GM12874 (cell line): Measurements from ENCODE around the gene GALNT7.

Experiments
- CTCF ChIP-seq: IDR thresholded peaks from 2 replicates; pipeline ENCODE4 v1.5.1; 2011; ENCODE audit warnings: low read depth, mild to moderate bottlenecking, control low read depth, low read length, moderate library complexity; ENCODE audit not compliant: insufficient read depth

Gene GALNT7

DNA sequence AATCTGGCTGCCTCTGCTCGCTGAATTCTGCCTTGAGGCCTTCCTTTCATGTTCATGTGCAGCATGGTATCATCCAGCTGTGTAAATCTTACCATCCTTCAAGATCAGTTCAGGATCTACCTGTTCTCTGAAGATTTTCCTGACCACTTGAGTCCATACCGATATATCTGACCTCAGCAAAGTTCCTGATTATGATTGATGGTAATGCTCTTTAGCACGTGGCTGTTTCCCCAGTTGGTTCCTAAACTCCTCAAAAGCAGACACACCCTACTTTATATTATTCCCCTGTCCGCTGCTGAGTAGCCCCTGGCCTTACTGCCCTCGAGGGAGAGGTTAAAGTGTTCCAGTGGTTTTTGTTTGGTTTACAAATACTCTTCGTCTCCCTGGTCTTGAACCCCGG is 20.0 kb downstream of the GALNT7 start:
- no peak for TF ChIP-seq CTCF

DNA sequence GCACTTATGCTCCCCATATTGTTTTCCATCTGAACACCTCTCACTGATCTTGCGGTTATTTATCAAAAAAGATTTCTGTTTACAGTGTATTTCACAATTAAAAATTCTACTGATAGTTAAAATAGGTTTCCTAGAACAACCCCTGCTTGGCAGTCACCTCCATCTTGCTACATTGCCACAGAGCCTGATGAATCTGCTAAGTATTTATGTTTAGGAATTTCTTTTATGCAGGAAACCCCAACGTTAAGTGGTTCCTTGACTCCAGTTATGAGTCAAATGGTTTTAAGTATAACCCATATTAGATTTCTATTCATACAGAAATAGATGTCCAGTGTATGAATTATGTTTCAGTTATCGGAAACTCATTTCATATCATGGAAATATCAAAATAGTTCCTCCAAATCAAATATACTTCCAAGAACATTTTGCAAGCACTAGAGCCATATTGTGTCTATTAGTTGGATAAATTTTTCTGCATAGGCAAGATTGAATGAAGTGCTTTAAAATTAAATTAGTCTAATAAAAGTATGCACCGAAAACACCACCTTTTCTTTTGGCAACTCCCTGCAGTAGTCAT is 20.6 kb downstream of the GALNT7 start:
- TF ChIP-seq CTCF, result no peak

GRCh38 chr4:173191623-173192041 is 23.0 kb downstream of the GALNT7 start:
- no peak for TF ChIP-seq CTCF

GRCh38 chr4:173192375-173193162 is 24.0 kb downstream of the GALNT7 start:
- peak; percentile 4; the same call in 1 of the 2 replicates for TF ChIP-seq CTCF

DNA sequence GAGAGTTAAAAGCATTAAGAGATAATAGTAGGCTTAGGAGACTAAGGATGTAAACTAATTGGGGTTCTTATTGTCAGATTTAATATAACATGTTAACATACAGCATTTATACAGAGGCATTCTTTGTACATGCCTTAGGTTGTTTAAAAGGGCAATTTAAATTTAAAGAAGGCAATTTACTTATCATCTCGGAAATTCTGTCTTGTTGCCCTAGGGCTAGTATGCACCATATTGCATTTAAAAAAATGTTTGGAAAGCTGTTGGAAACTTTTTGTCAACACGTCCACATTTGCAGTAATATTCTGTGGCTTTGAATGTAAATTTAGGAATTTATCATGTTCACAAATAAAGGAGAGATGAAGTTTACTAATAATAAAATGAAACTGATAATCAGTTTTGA is 25.5 kb downstream of the GALNT7 start:
- TF ChIP-seq CTCF, result no peak

- no peak for TF ChIP-seq CTCF
Measured at GRCh38 chr4:173195109-173195508, 26.5 kb downstream of the GALNT7 start.

GRCh38 chr4:173199553-173199952 is 30.9 kb downstream of the GALNT7 start:
- TF ChIP-seq CTCF, result no peak
